ENCODE results near the gene PAK2. TPM values are rescaled to one million over a fixed set of nuclear protein-coding genes. Genes with fewer than 3 reads are reported as not detected.

PAK2 gene
- total RNA-seq, 2 donors from 2014 or later = 37.4 to 48.3 TPM

DNA sequence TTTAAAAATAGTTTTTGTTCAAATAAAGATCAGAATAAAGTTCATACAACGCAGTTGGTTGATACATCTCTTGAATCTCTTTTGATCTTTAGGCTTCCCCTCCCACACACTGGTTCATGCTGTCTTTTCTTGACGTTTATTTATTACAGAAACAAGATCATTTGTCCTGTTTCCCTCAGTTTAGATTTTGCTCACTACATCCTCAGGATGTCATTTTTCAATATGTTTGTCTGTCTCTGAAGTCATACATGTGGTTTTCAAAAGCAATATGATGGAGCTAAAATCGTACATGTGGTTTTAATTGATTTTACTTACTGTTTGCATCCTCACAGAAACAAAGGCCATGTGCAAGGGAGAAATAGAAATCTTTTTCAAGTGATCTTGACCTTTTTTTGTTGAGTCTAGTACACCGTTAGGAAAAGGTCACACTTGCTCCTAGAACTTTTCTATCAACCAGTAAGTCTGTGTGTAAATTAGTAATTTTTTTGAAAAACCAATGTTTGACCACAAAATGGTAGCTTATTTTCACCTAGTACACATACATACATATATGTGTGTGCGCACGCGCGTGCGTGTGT lies 64.3 kb downstream of the PAK2 start:
- Histone ChIP-seq H3K9me3 (no peaks in the 10 kb centered on the region), H3K27ac (no peak overlapping the region), H3K4me1 (replicated peaks) (no peaks in the 10 kb centered on the region), H3K27me3 (replicated peaks; ENCODE audit: insufficient read depth) (no peaks in the 10 kb centered on the region), H3K36me3 (peaks cover 0 to 2% of the 10 kb centered on the region in 2 donors), H3K4me3 (no peak overlapping the region)
- intact Hi-C loops (cut with DNase I) = no loop called here
- no peak for TF ChIP-seq POLR2AphosphoS5 (IDR thresholded peaks at IDR 0.05)
- TF ChIP-seq POLR2A (IDR thresholded peaks at IDR 0.05) = no peak
- TF ChIP-seq, protein P1, sequence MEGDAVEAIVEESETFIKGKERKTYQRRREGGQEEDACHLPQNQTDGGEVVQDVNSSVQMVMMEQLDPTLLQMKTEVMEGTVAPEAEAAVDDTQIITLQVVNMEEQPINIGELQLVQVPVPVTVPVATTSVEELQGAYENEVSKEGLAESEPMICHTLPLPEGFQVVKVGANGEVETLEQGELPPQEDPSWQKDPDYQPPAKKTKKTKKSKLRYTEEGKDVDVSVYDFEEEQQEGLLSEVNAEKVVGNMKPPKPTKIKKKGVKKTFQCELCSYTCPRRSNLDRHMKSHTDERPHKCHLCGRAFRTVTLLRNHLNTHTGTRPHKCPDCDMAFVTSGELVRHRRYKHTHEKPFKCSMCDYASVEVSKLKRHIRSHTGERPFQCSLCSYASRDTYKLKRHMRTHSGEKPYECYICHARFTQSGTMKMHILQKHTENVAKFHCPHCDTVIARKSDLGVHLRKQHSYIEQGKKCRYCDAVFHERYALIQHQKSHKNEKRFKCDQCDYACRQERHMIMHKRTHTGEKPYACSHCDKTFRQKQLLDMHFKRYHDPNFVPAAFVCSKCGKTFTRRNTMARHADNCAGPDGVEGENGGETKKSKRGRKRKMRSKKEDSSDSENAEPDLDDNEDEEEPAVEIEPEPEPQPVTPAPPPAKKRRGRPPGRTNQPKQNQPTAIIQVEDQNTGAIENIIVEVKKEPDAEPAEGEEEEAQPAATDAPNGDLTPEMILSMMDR (IDR thresholded peaks at IDR 0.05) = no peak
- WGBS = 85% methylated on average over 9 of the region's 9 CpGs
- no peak for DNase-seq (ENCODE audit: low spot score)

DNA sequence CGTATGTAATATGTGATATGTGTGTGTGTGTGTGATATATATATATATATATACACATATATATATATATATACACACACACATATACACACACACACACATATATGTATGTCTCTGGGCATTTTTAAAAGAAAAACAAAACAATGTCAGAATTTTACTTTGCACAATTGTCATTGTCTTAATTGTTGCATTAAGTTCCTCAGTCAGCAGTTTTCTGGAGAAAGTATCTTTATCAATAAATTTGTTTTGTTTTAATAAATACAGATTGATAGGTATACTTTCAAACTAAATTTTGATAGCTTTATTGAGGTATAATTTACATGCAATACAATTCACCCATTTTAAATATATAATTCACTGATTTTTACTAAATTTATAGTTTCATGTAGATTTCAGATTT lies 65.1 kb downstream of the PAK2 start:
- H3K4me1 ChIP-seq (replicated peaks) = no peaks in the 10 kb centered on the region
- peaks cover 0 to 2% of the 10 kb centered on the region in 2 donors for H3K36me3 ChIP-seq
- TF ChIP-seq, protein P1 (IDR thresholded peaks at IDR 0.05) = no peak
- TF ChIP-seq POLR2AphosphoS5 (IDR thresholded peaks at IDR 0.05) = no peak
- no peak for TF ChIP-seq POLR2A (IDR thresholded peaks at IDR 0.05)
- H3K27me3 ChIP-seq (replicated peaks; ENCODE audit: insufficient read depth) = no peaks in the 10 kb centered on the region
- H3K27ac ChIP-seq = no peak overlapping the region
- no peaks in the 10 kb centered on the region for H3K9me3 ChIP-seq
- intact Hi-C loops (cut with DNase I) = no loop called here
- no peak overlapping the region for H3K4me3 ChIP-seq
- WGBS = 100% methylated on average over 1 of the region's 1 CpG
- no peak for DNase-seq (ENCODE audit: low spot score)

DNA sequence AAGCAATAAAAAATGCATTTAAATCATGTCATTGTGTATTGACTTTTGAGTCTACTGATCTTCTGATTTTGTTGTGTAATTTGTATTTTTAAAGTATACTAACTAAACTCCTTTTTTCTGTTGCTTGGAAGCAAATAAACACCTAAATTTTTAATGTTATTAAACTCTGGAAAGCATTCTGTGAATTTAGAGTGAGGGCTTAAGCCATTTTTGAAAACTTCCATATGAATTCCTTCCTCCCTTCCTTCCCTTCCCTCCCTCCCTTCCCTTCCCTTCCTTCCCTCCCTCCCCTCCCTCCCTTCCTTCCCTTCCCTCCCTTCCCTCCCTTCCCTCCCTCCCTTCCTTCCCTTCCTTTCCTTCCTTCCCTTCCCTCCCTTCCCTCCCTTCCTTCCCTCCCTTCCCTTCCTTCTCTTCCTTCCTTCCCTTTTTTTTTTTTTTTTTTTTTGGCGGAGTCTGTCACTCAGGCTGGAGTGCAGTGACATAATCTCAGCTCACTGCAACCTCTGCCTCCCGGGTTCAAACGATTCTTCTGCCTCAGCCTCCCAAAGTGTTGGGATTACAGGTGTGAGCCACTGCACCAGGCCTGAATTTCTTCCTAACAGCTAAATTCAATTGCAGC lies 71.4 kb downstream of the PAK2 start:
- H3K27ac ChIP-seq = no peak overlapping the region
- no peaks in the 10 kb centered on the region for H3K27me3 ChIP-seq (replicated peaks; ENCODE audit: insufficient read depth)
- 94% methylated on average over 3 of the region's 3 CpGs for WGBS

DNA sequence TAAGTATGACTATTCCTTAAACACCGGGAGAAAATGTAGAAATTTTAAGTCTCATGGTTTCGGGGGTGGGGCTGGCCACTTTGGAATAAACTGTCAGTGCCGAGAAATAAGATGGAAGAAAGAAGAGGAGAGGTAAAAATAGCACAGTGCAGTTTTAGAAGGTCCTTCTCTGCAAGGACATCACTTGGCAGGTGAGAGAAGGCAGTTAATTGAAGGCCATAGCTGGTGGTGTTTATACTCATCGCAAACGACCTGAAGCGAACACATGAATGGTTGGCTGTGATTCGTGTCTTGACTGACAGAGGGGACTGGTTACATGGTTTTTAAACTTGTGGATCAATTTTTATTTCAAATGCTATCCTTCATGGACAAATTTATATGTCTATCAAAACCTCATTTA lies 73.2 kb downstream of the PAK2 start:
- 90% methylated on average over 7 of the region's 7 CpGs for WGBS
- no peak overlapping the region for H3K4me3 ChIP-seq
- intact Hi-C loops (cut with DNase I) = no loop called here
- H3K36me3 ChIP-seq = peaks cover 0 to 3% of the 10 kb centered on the region in 2 donors
- no peaks in the 10 kb centered on the region for H3K9me3 ChIP-seq
- H3K27ac ChIP-seq = no peak overlapping the region
- TF ChIP-seq POLR2AphosphoS5 (IDR thresholded peaks at IDR 0.05) (no peak), POLR2A (IDR thresholded peaks at IDR 0.05) (no peak)
- TF ChIP-seq, protein P1 (IDR thresholded peaks at IDR 0.05) = no peak
- no peaks in the 10 kb centered on the region for H3K4me1 ChIP-seq (replicated peaks)
- no peak for DNase-seq (ENCODE audit: low spot score)
- no peaks in the 10 kb centered on the region for H3K27me3 ChIP-seq (replicated peaks; ENCODE audit: insufficient read depth)

More for the DNA sequence above, 71.4 kb downstream of the PAK2 start:
- DNase-seq (ENCODE audit: low spot score) = no peak
- TF ChIP-seq, protein P1 (IDR thresholded peaks at IDR 0.05) = no peak
- TF ChIP-seq POLR2A (IDR thresholded peaks at IDR 0.05) = no peak
- no peak for TF ChIP-seq POLR2AphosphoS5 (IDR thresholded peaks at IDR 0.05)
- intact Hi-C loops (cut with DNase I) = no loop called here
- H3K36me3 ChIP-seq = peaks cover 0 to 3% of the 10 kb centered on the region in 2 donors
- H3K4me3 ChIP-seq = no peak overlapping the region
- no peaks in the 10 kb centered on the region for H3K9me3 ChIP-seq
- no peaks in the 10 kb centered on the region for H3K4me1 ChIP-seq (replicated peaks)

DNA sequence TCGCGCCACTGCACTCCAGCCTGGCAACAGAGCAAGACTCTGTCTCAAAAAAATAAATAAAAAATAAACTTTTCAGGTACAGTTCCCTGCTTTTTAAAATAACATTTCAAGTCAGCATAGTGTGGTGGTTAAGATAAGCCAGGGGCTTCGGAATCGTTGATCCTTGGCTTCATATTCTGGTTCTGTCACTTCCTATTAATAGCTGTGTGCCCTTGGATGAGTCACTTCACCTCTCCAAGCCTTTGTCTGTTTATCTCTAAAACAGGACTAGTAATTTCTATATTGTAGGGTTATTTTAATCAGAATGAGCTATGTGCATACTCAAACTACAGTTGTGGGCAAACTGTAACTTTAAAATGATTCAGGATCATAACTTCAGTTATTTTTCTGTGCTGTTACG lies 74.2 kb downstream of the PAK2 start:
- no peak for DNase-seq (ENCODE audit: low spot score)
- Histone ChIP-seq H3K4me3 (no peak overlapping the region), H3K27ac (no peak overlapping the region), H3K27me3 (replicated peaks; ENCODE audit: insufficient read depth) (no peaks in the 10 kb centered on the region), H3K9me3 (no peaks in the 10 kb centered on the region), H3K4me1 (replicated peaks) (no peaks in the 10 kb centered on the region), H3K36me3 (peaks cover 0 to 3% of the 10 kb centered on the region in 2 donors)
- 90% methylated on average over 5 of the region's 5 CpGs for WGBS
- intact Hi-C loops (cut with DNase I) = no loop called here
- TF ChIP-seq, protein P1 (IDR thresholded peaks at IDR 0.05) = no peak
- no peak for TF ChIP-seq POLR2AphosphoS5 (IDR thresholded peaks at IDR 0.05)
- TF ChIP-seq POLR2A (IDR thresholded peaks at IDR 0.05) = no peak
